IPS-11a (cell line): ENCODE measurements around the gene FXYD7.
A peak's percentile ranks its signal among the peaks of the same experiment; 100 is the strongest.
"Not testable (repeated sequence)": the region's sequence is repeated elsewhere in the genome, so short reads cannot be mapped to it uniquely, and the experiment has no call there.

ENCODE experiments used
- H3K4me3 ChIP-seq: one replicate; pipeline ENCODE4 v1.5.1; 2013; ENCODE audit warnings: low read depth, low read length, control low read depth

The FXYD7 gene

DNA sequence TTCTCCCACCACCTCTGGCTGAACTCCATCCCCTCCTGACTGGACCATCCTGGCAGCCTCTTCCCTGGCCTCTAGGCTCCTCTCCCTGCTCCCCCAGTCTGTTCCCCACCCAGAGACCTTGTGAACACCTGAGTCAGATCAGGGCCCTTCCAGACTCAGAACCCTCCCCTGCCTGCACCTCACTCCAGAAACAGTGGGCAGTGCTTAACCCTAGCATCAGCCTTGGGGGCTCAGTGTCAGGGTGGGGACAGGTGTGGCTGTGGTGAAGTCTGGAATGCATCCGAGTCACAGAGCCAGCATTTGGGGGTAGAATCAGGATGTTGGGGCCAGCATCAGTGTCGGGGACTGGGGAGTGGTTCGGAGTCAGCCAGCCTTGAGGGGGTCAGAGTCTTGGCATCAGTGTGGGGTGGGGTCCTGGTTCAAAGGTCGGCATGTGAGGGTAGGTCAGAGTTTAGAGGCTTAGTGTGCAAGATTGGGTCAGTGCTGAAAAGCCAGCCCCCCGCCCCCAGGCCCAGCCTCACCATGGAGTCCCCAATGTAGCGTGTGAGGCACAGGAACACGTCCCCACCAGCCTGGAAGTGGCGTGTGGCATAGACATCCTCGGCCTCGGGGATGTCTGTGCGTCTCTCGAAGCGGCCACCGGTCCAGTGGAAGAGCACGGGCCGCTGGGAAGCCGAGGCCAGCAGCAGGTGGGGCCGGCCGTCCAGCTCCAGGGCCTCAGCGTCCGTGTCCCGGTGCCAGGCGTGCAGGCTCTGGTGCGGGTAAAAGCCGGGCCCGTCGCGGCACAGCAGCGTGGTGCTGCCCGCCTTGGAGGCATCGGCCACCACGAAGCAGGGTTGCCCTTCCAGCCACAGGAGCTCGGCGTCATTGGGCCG, 17.1 kb upstream of the FXYD7 start:
- H3K4me3 ChIP-seq: no peak overlapping the region

DNA sequence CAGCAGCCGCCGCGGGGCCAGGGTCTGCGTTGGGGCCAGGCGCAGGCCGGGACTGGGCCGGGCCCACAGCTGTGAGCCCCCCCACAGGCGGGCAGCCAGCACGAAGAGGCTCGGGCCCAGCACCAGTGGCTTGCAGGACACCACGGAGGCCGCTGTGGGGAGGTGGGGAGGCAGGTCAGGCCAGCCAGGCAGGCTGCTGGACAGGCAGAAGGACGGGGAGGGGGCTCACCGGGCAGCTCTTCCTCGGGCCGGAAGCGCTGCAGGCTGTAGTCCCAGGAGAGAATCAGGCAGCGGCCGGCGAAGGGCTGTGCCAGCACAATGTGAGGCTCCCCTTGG, 16.5 kb upstream of the FXYD7 start:
- no peak overlapping the region for H3K4me3 ChIP-seq

DNA sequence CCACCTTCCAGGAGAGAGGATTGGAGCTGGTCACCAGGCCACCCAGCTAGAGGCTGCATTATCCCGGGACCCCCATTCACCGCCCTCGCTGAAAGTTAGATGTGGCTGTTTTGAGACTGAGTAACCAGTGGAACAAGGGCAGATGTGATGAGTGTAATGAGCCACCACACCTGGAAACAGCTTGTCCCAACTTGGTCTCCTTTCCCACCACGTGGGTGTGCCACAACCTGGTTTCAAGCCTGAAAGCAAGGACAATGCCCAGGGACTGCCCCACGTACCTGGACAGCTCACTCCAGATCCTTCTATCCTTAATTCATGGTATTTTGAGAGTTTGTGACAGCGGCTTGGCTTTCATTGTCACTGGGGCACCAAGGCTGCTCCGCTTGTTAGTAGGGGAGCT, 15.2 kb upstream of the FXYD7 start:
- no peak overlapping the region for H3K4me3 ChIP-seq

GRCh38 chr19:35128398-35129057, 14.5 kb upstream of the FXYD7 start:
- H3K4me3 ChIP-seq: no peak overlapping the region

- not testable (repeated sequence) for H3K4me3 ChIP-seq
These were observed 13.3 kb upstream of the FXYD7 start for GRCh38 chr19:35129724-35130274.

DNA sequence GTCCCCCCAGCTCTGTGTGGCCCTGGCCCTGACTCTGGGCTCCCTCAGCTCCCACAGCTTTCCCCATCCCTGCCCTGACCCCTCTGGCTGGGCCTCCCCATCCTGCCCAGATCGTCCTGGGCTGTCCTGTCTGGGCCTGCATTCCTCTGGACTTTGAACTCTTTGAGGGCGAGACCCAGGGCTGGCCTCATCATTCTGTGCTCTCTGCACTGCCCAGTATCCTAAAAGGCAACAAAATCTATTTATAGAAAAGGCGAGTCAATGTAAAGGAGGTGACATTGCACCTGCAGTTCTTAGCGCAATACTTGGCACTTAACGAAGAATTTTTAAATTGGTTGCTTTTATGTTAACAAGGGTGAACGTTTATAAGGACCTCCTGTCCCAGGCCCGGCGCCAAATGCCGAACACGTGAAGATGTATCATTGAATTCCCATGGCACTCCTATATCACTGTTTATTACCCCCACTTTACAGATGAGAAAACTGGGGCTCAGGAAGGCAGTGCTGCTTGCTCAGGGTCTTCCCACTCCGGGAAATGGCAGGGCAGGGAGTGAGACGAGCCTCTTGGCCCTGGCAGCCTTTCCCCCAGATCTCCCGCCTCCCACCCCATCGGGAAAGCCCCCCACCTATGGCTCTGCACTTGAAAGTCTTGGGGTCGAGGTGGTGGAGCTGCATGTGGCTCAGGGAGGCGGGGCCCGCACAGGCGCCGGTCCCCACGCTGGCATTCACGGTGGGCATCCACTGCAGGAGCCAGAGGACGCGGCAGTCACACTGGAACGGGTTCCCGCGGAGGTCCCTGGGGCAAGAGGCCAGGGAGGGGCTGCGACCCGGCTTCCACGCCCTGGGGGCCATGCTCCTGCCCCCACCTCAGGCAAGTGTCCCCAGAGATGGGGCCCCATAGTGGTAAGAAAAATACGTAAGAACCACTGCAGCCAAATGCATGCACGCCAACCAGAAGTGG, 12.0 kb upstream of the FXYD7 start:
- H3K4me3 ChIP-seq: no peak overlapping the region

DNA sequence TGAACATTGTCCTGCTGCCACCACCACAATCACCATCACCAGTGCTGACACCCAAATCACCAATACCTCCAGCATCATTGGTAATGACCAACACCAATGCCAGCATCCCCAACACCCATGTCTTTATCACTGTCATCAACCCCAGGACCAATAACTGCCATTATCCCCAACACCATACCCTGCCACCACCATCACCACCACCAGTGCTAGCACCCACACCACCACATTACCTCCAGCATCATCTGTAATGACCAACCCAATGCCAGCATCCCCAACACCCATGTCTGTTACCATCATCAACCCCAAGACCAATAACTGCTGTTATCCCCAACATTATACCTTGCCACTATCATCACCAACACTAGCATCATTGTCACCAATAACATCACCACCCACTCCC, 10.8 kb upstream of the FXYD7 start:
- no peak overlapping the region for H3K4me3 ChIP-seq

DNA sequence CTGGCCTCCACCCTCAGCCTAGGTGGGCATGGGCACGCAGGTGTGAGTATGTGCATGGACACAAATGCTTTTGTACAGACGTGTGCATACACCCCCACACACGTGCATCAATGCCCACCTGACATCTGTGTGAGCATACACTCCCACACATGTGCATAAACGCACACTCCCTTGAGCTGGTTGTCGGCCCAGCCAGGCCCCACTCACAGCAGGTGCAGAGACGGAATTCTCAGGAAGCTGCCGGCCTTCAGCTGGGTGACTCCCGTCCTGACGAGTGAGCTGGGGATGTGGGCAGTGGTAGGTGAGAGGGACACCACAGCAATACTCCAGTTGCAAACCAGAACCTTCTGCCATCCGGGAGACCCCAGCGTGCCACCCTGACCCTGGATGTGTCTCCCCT, 9.2 kb upstream of the FXYD7 start:
- no peak overlapping the region for H3K4me3 ChIP-seq

DNA sequence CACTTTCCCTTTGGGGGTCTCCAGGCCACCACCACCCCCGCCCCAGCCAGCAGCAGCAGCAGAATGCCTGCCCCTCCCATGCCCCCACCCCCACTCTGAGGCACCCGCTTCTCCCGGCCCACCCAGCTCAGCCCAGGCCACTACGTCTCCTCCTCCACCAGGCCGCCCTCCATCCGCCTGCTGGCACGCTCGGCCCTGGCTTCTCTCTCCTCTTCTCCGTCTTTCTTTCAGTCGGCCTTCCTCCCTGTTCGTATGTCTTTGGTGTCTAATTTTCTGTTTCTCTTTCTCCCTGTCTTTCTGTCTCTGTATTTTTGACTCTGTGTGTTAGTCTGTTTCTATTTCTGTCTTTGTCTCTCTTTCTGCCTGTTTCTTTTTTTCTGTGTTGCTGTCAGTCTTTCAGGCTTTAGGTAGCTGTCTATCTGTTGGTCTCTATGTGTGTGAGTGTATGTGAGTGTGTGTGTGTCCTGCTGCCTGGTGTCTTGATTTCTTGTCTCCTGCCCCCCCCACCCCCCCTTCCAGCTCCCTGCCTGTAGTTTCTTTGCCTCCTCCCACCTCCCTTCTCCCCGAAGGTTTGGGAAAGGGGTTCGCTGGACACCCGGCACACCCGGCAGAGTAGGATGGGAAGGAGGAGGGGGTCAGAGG, 8.3 kb upstream of the FXYD7 start, which contains the start of gene LGI4:
Gene LGI4 (minus strand): TSS at position 459 of the 642 bp plus-strand sequence. CDS start 379 bp downstream, at position 80.
- H3K4me3 ChIP-seq: no peak within 1 kb of the TSS

GRCh38 chr19:35135389-35135909, 7.6 kb upstream of the FXYD7 start:
- no peak overlapping the region for H3K4me3 ChIP-seq

- no peak overlapping the region for H3K4me3 ChIP-seq
These were observed 6.8 kb upstream of the FXYD7 start for GRCh38 chr19:35136231-35136630.

DNA sequence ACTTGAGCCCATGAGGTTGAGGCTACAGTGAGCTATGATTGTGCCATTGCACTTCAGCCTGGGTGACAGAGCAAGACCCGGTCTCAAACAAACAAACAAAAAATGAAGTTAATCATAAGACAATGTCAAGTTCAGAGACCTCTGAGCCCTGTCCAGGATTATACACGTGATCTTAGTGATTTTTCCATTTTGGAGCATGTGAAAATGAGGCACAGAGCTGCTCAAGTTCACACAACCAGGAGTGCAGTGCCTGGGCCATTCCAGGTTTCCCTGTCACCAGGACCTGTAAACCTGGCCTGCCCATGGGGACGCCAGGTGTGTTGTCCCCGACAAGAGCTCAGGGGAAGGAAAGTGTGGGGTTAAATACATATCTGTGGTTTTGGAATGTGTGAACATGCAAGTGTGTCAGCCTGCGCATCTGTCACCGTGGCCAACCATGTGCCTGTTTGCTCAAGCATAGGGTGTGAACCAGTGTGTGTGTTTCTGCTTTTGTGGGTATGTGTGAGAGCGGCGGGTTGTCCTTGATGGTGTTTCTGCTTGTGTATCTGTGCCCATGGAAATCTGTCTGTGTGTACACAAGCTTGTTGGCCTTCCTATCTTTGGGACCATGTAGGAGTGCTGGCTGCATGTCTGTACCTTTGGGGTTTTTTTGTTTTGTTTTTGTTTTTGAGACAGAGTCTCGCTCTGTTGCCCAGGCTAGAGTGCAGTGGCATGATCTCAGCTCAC, 5.9 kb upstream of the FXYD7 start:
- H3K4me3 ChIP-seq: no peak overlapping the region

- H3K4me3 ChIP-seq: no peak within 1 kb of the TSS
These were observed 4.7 kb upstream of the FXYD7 start, which contains the start of gene FXYD1 for GRCh38 chr19:35138305-35138892. TSS of gene FXYD1 (plus strand) at chr19:35138824. CDS start at chr19:35140080, 1,256 bp downstream.

- no peak overlapping the region for H3K4me3 ChIP-seq
These were observed 2.7 kb upstream of the FXYD7 start for GRCh38 chr19:35140207-35140961.

DNA sequence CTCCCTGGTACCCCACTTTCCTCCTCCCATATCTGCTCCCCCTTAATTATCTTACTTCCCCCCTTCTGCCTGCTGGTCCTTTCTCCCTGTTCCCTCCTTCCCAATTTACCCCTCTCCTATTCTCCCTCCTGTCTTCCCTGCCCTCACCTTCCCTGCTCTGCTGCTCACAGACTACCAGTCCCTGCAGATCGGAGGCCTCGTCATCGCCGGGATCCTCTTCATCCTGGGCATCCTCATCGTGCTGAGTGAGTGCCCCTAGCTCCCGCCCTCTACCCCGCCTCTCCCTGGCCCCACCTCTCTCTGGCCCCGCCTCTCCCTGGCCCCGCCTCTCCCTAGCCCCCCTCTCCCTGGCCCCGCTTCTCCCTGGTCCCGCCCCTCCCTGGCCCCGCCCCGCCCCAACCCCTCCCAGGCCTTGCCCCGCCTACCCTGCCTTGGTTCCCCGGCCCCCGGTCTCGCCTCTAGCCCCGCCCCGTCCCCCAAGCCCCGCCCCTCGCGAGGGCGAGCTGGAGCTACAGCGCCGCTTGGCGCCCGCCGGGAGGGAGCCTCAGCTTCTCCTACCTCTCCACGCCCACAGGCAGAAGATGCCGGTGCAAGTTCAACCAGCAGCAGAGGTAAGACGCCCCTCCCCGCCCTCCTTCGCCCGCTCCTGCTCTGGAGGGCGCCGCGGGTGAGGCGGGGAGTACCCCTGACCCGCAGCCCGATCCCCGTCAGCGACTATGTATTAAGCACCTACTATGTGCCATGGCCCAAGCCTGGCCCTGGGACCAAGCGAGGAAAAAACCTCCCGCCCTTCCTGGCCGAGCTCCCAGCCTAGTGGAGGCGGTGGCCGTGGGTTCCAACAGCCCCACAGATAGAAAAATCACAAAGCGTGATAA, 1.9 kb upstream of the FXYD7 start:
- peak overlapping the region; percentile 52 for H3K4me3 ChIP-seq

DNA sequence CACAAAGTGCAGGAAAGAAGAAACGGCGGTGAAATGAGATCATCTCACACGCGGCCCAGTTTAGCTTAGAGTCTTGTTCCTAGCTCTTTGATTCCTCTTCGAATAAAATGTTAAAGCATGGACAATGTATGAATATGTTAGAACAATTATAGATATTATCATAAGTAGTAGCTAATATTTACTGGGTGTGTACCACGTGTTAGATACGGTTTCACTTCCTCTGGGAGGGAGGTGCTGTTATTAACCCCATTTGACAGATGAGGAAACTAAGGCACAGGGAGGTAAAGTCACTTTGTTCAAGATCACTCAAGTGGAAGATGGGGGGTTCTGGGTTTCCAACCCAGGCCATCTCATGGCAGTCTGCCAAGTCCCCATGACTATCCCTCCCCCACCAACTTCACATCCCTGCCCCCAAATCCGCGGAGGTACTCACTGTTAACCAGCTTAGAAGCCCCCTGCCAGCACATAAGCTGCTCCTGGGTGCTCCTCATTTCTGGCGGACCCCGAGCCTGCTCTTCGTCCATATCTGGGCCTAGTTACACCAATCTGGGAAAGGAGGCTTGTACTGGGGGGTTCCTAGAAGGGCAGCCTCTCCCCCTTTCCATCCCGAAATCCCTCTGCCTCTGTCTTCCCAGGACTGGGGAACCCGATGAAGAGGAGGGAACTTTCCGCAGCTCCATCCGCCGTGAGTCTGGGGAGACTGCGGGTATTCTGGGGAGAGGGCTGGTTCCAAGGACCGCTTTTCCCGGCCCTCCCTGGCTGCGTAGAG, 1.0 kb upstream of the FXYD7 start:
- H3K4me3 ChIP-seq: peak overlapping the region; percentile 52
